Tibial nerve (tissue), 4 donors: ENCODE measurements around the gene ZC3H12C. TPM values are rescaled to one million over a fixed set of nuclear protein-coding genes. Genes with fewer than 3 reads are reported as not detected.

Source experiments
- DNase-seq, 2 donors: peaks; one replicate each; pipeline ENCODE4 v3.0.0-alpha.2; 2019; ENCODE audit warnings: low spot score in 2 of 2
- H3K27ac ChIP-seq, 4 donors: fragments of 200-600 bp; sonication (generic) in 3 of 4; one replicate each; pipeline ENCODE4 v1.5.1; 2017 to 2019; ENCODE audit warnings: mild to moderate bottlenecking in 1 of 4
- H3K27me3 ChIP-seq, 2 donors: fragments of 200-600 bp; sonication (generic) in 1 of 2; one replicate each; pipeline versions ENCODE4 v1.5.1 to v1.6.0; 2017 to 2019
- H3K36me3 ChIP-seq, 3 donors: fragments of 200-600 bp; sonication (generic); one replicate each; pipeline ENCODE4 v1.5.1; 2018 to 2019
- H3K4me1 ChIP-seq, 4 donors: fragments of 200-600 bp; sonication (generic) in 3 of 4; one replicate each; pipeline ENCODE4 v1.5.1; 2017 to 2019
- H3K4me3 ChIP-seq, 4 donors: fragments of 200-600 bp; sonication (generic) in 3 of 4; one replicate each; pipeline ENCODE4 v1.5.1; 2017 to 2019; ENCODE audit warnings: mild to moderate bottlenecking in 1 of 4, moderate library complexity in 1 of 4
- H3K9me3 ChIP-seq, 4 donors: fragments of 200-600 bp; sonication (generic) in 3 of 4; one replicate each; pipeline ENCODE4 v1.5.1; 2017 to 2019
- CTCF ChIP-seq, 5 experiments: fragments of 200-600 bp in 3 of 5; fragments of 450-650 bp in 2 of 5; sonication (generic) in 3 of 5; IDR thresholded peaks; one replicate each; pipeline ENCODE4 v1.5.1; 2016 to 2019; ENCODE audit warnings: antibody characterized with exemption in 5 of 5, mild to moderate bottlenecking in 3 of 5, moderate library complexity in 2 of 5
- EP300 ChIP-seq, 2 donors: sonication (generic); formaldehyde crosslinking; IDR thresholded peaks; one replicate each; pipeline ENCODE4 v1.6.1; 2017; ENCODE audit warnings: antibody characterized with exemption in 2 of 2, mild to moderate bottlenecking in 1 of 2
- POLR2A ChIP-seq, 2 donors: fragments of 450-650 bp; IDR thresholded peaks; one replicate each; pipeline ENCODE4 v1.6.1; 2017; ENCODE audit warnings: antibody characterized with exemption in 2 of 2, mild to moderate bottlenecking in 2 of 2, moderate library complexity in 2 of 2
- WGBS, 2 donors: methylation state at CpG; one replicate each; pipeline ENCODE4 v1.1.5; 2018; 5-methylcytosine and 5-hydroxymethylcytosine counted together
- total RNA-seq, 4 donors: library from RNA; depleted of rRNA; stranded (reverse); fragments of >200 nt; gene quantifications; one replicate each; pipeline ENCODE4 v1.1.0, GENCODE V29; 2016

Gene ZC3H12C
- 10 to 100 TPM; 15.9 to 26.0 (median 19.4) TPM for total RNA-seq

- peak; percentile 68 to 71 for DNase-seq
Observed at GRCh38 chr11:110092515-110093406, at the start of gene ZC3H12C. ZC3H12C (plus strand) TSS chr11:110093392; CDS start chr11:110093412, 20 bp downstream.

GRCh38 chr11:110044226-110044968, 48.8 kb upstream of the ZC3H12C start:
- Histone ChIP-seq H3K27ac (no peak overlapping the region), H3K4me3 (no peak overlapping the region), H3K4me1 (peaks cover 0 to 4% (median 0%) of the 10 kb centered on the region in 4 donors), H3K9me3 (no peaks in the 10 kb centered on the region), H3K27me3 (no peaks in the 10 kb centered on the region), H3K36me3 (no peaks in the 10 kb centered on the region)
- TF ChIP-seq POLR2A (IDR thresholded peaks at IDR 0.05) (no peak), CTCF (IDR thresholded peaks at IDR 0.05) (no peak), EP300 (IDR thresholded peaks at IDR 0.05) (no peak)
- 77 to 82% methylated on average over 9 of the region's 9 CpGs for WGBS, 2 donors
- no peak for DNase-seq

More at GRCh38 chr11:110092515-110093406, at the start of gene ZC3H12C:
- Histone ChIP-seq H3K4me1 (peaks cover 0 to 40% (median 8%) of the 10 kb centered on the region in 4 donors), H3K27me3 (no peaks in the 10 kb centered on the region), H3K27ac (peak within 1 kb of the TSS; percentile 95 to 99 (median 98)), H3K4me3 (peak within 1 kb of the TSS; percentile 66 to 92 (median 80)), H3K9me3 (no peaks in the 10 kb centered on the region), H3K36me3 (no peaks in the 10 kb centered on the region)
- WGBS, 2 donors: 0 to 1% methylated on average over 53 to 58 of the region's 110 CpGs
- TF ChIP-seq POLR2A (IDR thresholded peaks at IDR 0.05): peak; percentile 49 to 86
- TF ChIP-seq EP300 (IDR thresholded peaks at IDR 0.05): peak in 1 of 2 donors; percentile 57
- TF ChIP-seq CTCF (IDR thresholded peaks at IDR 0.05): peak in 4 of 5 experiments; percentile 24 to 95 (median 76)

- WGBS, 2 donors: 65 to 70% methylated on average over 2 of the region's 2 CpGs
Observed at GRCh38 chr11:110046775-110047380, 46.3 kb upstream of the ZC3H12C start.

GRCh38 chr11:110049501-110050200, 43.5 kb upstream of the ZC3H12C start:
- Histone ChIP-seq H3K9me3 (peaks cover 0 to 14% (median 2%) of the 10 kb centered on the region in 4 donors), H3K4me3 (no peak overlapping the region), H3K27me3 (no peaks in the 10 kb centered on the region), H3K36me3 (no peaks in the 10 kb centered on the region), H3K27ac (no peak overlapping the region), H3K4me1 (peaks cover 0 to 4% (median 0%) of the 10 kb centered on the region in 4 donors)
- 93% methylated on average over 33 of the region's 33 CpGs for WGBS, 2 donors
- TF ChIP-seq POLR2A (IDR thresholded peaks at IDR 0.05): no peak
- TF ChIP-seq CTCF (IDR thresholded peaks at IDR 0.05): no peak
- TF ChIP-seq EP300 (IDR thresholded peaks at IDR 0.05): no peak
- no peak for DNase-seq

More at GRCh38 chr11:110046775-110047380, 46.3 kb upstream of the ZC3H12C start:
- peaks cover 0 to 4% (median 0%) of the 10 kb centered on the region in 4 donors for H3K4me1 ChIP-seq
- H3K27me3 ChIP-seq: no peaks in the 10 kb centered on the region
- no peaks in the 10 kb centered on the region for H3K36me3 ChIP-seq
- H3K4me3 ChIP-seq: no peak overlapping the region
- no peak overlapping the region for H3K27ac ChIP-seq
- TF ChIP-seq EP300 (IDR thresholded peaks at IDR 0.05): no peak
- no peak for TF ChIP-seq POLR2A (IDR thresholded peaks at IDR 0.05)
- no peak for TF ChIP-seq CTCF (IDR thresholded peaks at IDR 0.05)
- DNase-seq: no peak
- no peaks in the 10 kb centered on the region for H3K9me3 ChIP-seq
